ENCODE results near the gene SLC35G4.

DNA sequence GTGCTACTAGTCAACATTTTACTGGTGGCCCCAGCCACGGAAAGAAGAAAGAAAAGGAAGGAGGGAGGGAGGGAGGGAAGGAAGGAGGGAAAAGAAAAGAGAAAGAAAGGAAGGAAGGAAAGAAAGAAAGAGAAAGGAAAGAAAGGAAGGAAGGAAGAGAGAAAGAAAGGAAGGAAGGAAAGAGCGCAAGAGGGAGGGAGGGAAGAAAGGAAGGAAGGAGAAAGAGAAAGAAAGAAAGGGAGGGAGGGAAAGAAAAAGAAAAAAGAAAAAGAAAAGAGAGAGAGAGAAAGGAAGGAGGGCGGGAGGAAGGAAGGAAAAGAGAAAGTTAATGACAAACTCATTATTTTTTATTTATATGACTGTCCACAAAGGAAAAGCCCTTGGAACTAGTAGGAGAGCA is 34.9 kb upstream of the SLC35G4 start:
- TF ChIP-seq, protein P1, sequence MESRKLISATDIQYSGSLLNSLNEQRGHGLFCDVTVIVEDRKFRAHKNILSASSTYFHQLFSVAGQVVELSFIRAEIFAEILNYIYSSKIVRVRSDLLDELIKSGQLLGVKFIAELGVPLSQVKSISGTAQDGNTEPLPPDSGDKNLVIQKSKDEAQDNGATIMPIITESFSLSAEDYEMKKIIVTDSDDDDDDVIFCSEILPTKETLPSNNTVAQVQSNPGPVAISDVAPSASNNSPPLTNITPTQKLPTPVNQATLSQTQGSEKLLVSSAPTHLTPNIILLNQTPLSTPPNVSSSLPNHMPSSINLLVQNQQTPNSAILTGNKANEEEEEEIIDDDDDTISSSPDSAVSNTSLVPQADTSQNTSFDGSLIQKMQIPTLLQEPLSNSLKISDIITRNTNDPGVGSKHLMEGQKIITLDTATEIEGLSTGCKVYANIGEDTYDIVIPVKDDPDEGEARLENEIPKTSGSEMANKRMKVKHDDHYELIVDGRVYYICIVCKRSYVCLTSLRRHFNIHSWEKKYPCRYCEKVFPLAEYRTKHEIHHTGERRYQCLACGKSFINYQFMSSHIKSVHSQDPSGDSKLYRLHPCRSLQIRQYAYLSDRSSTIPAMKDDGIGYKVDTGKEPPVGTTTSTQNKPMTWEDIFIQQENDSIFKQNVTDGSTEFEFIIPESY (CRISPR knock-in tag; IDR thresholded peaks at IDR 0.05): no peak
- no peak for TF ChIP-seq ARNTL (CRISPR knock-in tag; IDR thresholded peaks at IDR 0.05)

Measured in HepG2 (cell line).